ENCODE results near the gene EPHA10.

The EPHA10 gene

DNA sequence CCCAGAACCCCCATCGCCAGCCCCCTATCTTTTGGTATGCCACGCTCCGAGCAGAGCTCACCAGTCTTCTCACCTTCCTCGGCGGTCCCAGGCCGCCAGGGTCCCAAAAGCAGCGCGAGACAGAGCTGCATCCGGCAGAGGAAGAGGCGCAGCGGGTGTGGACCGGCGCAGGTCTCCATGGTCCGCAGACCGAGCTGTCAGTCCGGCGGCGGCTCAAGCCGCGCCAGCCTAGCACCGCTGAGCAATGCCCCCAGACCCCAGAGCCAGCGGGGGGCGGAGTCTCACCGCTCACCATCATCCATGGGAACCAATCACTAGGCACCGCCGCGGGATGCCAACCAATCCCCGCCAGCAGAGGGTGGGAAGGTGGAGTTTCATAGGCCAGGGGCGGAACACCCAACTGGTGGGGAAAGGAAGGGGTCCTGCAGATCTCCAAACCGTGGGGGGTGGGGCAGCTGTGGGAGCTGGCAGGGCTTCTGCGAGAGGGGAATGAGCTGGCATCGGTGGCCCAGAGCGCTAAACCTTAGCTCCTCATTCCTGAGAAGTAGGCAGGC lies at the start of gene EPHA10:
TSS of gene EPHA10 (minus strand) at position 233 of the 554 bp plus-strand sequence. CDS start at position 179, 54 bp downstream.
- H3K9me3 Mint-ChIP-seq (ENCODE audit: low read depth), result peaks cover 4% of the 10 kb centered on the region
- H3K36me3 Mint-ChIP-seq, result no peaks in the 10 kb centered on the region
- H3K4me3 Mint-ChIP-seq, result peak within 1 kb of the TSS; percentile 23
- H3K4me1 Mint-ChIP-seq (ENCODE audit: low read depth), result peaks cover 14% of the 10 kb centered on the region
- no peak within 1 kb of the TSS for H3K27ac Mint-ChIP-seq
- peaks cover 51% of the 10 kb centered on the region for H3K27me3 Mint-ChIP-seq

DNA sequence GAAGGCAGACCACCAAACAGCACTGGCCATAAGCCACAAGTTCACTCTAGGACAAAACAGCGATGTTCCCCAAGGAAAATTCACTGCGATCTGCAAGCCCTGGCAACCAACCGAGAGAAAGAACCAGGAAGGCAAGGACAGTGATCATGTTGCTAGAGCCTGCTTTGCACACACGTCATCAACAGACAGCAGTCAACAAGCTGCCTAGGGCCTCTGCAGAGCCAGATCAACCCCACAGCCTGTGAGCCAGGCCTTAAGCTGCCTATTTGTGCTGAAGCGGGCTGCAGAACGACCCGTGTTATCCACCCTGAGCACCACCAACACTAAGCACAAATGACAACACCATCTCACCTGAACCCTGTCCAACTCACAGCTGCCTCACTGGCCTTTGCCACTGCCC lies 49.3 kb upstream of the EPHA10 start:
- Mint-ChIP-seq H3K9me3 (ENCODE audit: low read depth) (no peaks in the 10 kb centered on the region), H3K27me3 (no peaks in the 10 kb centered on the region), H3K36me3 (peaks cover 3% of the 10 kb centered on the region), H3K4me1 (ENCODE audit: low read depth) (peaks cover 8% of the 10 kb centered on the region), H3K27ac (no peak overlapping the region), H3K4me3 (no peak overlapping the region)

GRCh38 chr1:37813529-37814145 lies 48.7 kb upstream of the EPHA10 start:
- Mint-ChIP-seq H3K4me1 (ENCODE audit: low read depth) (peaks cover 15% of the 10 kb centered on the region), H3K27ac (no peak overlapping the region), H3K36me3 (peaks cover 3% of the 10 kb centered on the region), H3K27me3 (no peaks in the 10 kb centered on the region), H3K4me3 (no peak overlapping the region), H3K9me3 (ENCODE audit: low read depth) (no peaks in the 10 kb centered on the region)

DNA sequence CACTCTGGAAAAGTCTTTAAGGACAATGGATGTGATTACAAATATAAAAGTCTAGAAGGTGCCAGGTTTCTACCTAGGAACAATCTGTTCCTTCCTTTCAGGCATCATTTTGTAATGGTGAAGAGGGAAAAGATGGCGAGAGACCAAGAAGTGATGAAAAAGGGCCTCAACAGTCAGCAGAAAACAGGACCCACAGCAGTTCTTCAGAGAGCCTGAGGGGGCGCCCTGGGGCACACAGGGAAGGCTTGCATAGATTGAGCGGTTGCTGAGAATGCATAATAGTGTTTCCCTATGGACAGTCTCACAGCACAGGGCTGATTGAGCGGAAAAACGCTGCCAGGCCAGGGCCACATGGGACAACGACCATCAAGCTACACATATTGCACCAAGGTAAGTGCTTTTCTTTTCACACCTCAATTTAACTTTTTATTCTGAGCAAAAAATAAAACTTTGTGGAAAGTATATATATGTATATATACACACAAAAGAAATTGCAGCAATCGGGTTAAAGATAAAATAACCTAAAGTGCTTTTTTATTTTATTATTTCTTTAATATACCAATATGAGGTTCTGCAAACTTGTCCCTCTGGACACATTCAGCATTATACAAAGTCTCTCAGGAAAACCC lies 46.2 kb upstream of the EPHA10 start:
- Mint-ChIP-seq H3K27ac (peak overlapping the region; percentile 50), H3K9me3 (ENCODE audit: low read depth) (no peaks in the 10 kb centered on the region), H3K36me3 (peaks cover 3% of the 10 kb centered on the region), H3K4me1 (ENCODE audit: low read depth) (peaks cover 21% of the 10 kb centered on the region), H3K27me3 (no peaks in the 10 kb centered on the region), H3K4me3 (peak overlapping the region; percentile 27)

DNA sequence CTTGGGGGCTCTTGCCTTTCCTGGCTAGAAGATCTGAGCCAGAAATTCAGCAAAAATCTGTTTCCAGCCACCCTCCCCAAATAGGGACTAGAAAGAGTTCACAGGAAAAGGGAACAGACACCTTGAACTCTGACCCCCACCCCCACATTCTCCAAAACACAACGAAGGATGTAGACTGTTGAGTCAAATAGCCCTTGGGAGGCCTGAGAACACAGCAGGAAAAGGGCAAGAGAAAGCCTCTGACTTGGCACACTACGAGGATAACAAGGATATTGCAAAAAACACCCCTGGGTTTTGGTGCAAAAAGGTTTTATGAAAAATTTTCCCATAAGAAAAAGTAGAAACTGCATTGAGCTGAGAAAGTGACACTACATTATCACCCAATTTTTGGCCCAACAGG lies 45.0 kb upstream of the EPHA10 start:
- Mint-ChIP-seq H3K4me1 (ENCODE audit: low read depth) (peaks cover 30% of the 10 kb centered on the region), H3K36me3 (peaks cover 5% of the 10 kb centered on the region), H3K27ac (no peak overlapping the region), H3K27me3 (no peaks in the 10 kb centered on the region), H3K9me3 (ENCODE audit: low read depth) (no peaks in the 10 kb centered on the region), H3K4me3 (peak overlapping the region; percentile 17)

- no peaks in the 10 kb centered on the region for H3K9me3 Mint-ChIP-seq (ENCODE audit: low read depth)
- H3K27ac Mint-ChIP-seq, result peak overlapping the region; percentile 89
- no peaks in the 10 kb centered on the region for H3K27me3 Mint-ChIP-seq
- H3K4me3 Mint-ChIP-seq, result peak overlapping the region; percentile 93
- peaks cover 5% of the 10 kb centered on the region for H3K36me3 Mint-ChIP-seq
- peaks cover 38% of the 10 kb centered on the region for H3K4me1 Mint-ChIP-seq (ENCODE audit: low read depth)
These were observed 43.7 kb upstream of the EPHA10 start for GRCh38 chr1:37808369-37809319.

DNA sequence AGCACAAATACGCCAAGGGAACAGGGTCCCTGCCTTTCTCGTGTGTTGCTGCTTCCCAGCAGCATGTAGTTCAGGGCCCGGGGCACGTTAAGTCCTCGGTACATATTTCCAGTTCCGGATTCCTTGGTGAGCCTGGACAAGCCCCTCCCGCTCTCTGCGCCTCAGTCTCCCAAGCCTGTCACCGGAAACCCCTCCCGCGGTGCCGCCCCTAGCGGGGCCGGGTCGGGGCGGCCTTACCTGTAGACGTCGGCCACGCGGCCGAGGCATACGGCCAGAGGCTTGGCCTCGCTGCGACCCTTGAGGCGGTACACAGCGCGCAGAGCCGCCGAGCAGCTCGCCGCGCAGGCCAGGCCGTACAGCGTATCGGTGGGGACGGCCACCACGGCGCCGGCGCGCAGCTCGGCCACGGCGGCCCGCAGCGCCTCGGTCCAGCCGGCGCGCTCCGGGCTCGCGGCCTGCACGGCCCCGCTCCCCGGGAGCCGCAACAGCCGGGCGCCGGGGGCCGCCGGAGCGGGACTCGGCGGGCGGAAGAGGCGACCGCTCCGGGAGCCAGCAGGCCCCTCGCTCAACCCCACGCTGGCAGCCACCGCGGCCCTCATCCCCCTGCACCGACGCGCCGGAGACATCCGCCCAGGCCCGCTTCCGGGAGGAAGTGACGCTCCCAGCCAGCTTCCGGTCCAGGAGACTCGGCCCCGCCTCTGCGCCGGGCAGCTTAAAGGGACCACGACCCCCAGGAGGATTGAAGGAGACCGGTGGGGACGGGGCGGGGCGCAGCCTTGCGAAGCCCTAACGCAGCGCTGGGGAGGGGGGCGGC lies 42.8 kb upstream of the EPHA10 start, which contains the start of the genes C1orf122 and YRDC:
TSS of gene C1orf122 (plus strand) at position 236 of the 814 bp plus-strand sequence. CDS start 615 bp downstream, outside the sequence.
TSS of gene YRDC (minus strand) at position 654 of the 814 bp plus-strand sequence. CDS start at position 626, 28 bp downstream.
- Mint-ChIP-seq H3K4me1 (ENCODE audit: low read depth) (peaks cover 40% of the 10 kb centered on the region), H3K9me3 (ENCODE audit: low read depth) (no peaks in the 10 kb centered on the region), H3K4me3 (peak within 1 kb of the TSS; percentile 93), H3K36me3 (peaks cover 6% of the 10 kb centered on the region), H3K27me3 (no peaks in the 10 kb centered on the region), H3K27ac (peak within 1 kb of the TSS; percentile 89)

- Mint-ChIP-seq H3K4me3 (peak overlapping the region; percentile 90), H3K4me1 (ENCODE audit: low read depth) (peaks cover 40% of the 10 kb centered on the region), H3K9me3 (ENCODE audit: low read depth) (no peaks in the 10 kb centered on the region), H3K27ac (peak overlapping the region; percentile 83), H3K27me3 (no peaks in the 10 kb centered on the region), H3K36me3 (peaks cover 9% of the 10 kb centered on the region)
These were observed 42.3 kb upstream of the EPHA10 start for GRCh38 chr1:37807220-37807554.

- peaks cover 26% of the 10 kb centered on the region for H3K4me1 Mint-ChIP-seq (ENCODE audit: low read depth)
- H3K27ac Mint-ChIP-seq, result no peak overlapping the region
- no peak overlapping the region for H3K4me3 Mint-ChIP-seq
- no peaks in the 10 kb centered on the region for H3K9me3 Mint-ChIP-seq (ENCODE audit: low read depth)
- peaks cover 10% of the 10 kb centered on the region for H3K36me3 Mint-ChIP-seq
- no peaks in the 10 kb centered on the region for H3K27me3 Mint-ChIP-seq
These were observed 37.5 kb upstream of the EPHA10 start for GRCh38 chr1:37802439-37802838.

GRCh38 chr1:37797750-37798345 lies 32.9 kb upstream of the EPHA10 start:
- H3K4me1 Mint-ChIP-seq (ENCODE audit: low read depth), result peaks cover 8% of the 10 kb centered on the region
- peaks cover 8% of the 10 kb centered on the region for H3K36me3 Mint-ChIP-seq
- H3K27ac Mint-ChIP-seq, result no peak overlapping the region
- no peaks in the 10 kb centered on the region for H3K9me3 Mint-ChIP-seq (ENCODE audit: low read depth)
- H3K27me3 Mint-ChIP-seq, result no peaks in the 10 kb centered on the region
- H3K4me3 Mint-ChIP-seq, result no peak overlapping the region

DNA sequence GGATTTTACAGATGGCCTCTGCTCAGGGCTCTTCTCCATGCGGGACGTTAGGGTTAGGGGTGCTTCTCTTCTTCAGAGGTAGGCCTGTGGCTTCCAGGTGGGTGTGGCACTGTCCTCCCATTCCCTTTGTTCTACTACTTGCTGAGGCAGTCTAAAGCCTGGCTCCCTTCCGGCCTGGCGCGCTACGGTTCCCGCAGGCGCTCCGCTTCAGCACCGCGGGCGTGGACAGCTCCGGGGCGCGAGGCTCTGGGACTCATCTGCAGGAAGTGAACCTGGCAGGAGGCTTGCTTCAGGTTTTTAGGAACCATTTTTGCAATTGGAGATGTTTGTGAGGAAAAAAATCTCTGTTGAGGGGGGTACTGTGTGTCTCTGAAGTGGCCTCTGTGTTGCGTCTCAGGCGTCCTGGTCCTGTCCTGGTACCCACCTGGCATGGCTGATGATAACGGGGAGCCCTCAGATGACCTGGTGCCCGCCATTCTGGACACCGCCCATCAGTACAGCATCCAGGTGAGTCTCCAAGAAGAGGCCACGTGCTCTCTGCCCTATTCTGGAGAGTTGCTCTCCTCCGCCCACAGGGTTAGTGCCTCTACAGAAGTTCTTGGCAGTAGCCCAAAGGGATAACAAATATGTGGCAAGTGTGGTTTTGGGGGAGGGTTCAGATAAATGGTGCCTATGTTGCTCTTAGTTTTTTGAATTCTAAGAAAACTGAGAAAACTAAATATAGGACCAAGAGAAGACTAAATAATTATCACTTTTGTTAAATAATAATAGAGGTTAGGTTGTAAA lies 30.6 kb upstream of the EPHA10 start:
- Mint-ChIP-seq H3K27me3 (peaks cover 14% of the 10 kb centered on the region), H3K4me3 (peak overlapping the region; percentile 77), H3K36me3 (peaks cover 4% of the 10 kb centered on the region), H3K9me3 (ENCODE audit: low read depth) (no peaks in the 10 kb centered on the region), H3K4me1 (ENCODE audit: low read depth) (peaks cover 8% of the 10 kb centered on the region), H3K27ac (no peak overlapping the region)

DNA sequence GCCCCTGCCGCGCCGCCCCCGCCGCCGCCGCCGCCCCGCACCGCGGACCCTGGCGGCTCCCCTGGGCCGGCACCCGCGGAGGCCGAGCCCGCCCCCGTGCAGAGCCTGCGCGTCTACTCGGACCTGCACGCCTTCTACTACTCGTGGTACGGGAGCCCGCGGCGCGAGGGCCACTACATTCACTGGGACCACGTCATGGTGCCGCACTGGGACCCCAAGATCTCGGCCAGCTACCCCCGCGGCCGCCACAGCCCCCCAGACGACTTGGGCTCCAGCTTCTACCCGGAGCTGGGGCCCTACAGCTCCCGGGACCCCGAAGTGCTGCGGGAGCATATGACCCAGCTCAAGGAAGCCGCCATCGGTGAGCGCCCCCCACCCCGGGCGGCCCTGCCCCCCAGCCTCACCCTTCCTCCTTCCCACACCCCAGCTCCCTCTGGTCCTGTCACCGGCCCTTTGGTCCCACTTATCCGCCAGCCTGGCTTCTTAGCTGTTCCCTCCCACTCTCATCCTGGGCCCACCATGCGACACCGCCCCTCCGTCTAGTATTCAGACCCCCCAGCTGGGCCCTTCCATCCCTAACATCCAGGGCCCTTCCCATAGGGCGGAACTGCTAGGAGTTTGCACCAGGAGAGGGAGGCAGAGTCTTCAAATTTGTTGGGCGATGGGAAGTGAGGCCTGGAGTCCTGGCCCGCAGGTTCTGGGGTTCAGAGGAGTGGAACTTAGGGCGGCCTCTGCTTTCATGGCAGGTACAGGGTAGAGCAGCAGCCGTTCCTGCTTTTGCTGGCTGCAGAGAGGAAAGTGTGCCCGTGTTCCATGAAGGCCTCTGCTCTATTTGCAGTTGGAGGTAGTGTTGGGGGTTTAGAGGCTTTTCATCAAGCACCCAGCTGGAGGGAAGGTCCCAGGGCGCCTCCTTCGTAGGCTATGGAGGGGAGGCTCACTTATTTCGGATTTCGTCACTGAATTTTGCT lies 29.7 kb upstream of the EPHA10 start:
- Mint-ChIP-seq H3K4me3 (peak overlapping the region; percentile 77), H3K36me3 (peaks cover 2% of the 10 kb centered on the region), H3K4me1 (ENCODE audit: low read depth) (peaks cover 8% of the 10 kb centered on the region), H3K9me3 (ENCODE audit: low read depth) (no peaks in the 10 kb centered on the region), H3K27ac (no peak overlapping the region), H3K27me3 (peaks cover 17% of the 10 kb centered on the region)
